A673 (cell line): Measurements from ENCODE around the gene STX7.

ENCODE experiments used
- EZH2 ChIP-seq: fragments of 200-600 bp; sonication (generic); IDR thresholded peaks from 2 replicates; pipeline ENCODE4 v1.6.1; 2017; ENCODE audit warnings: borderline replicate concordance, low read depth, mild to moderate bottlenecking, mixed read lengths, antibody characterized with exemption, low read length; ENCODE audit not compliant: poor library complexity, severe bottlenecking
- TF ChIP-seq, protein P1 (sequence below): fragments of 300-800, 200-600 bp; sonication (generic); conservative IDR thresholded peaks from 2 replicates; pipeline ENCODE4 v1.5.1; 2017; ENCODE audit warnings: low read depth, mild to moderate bottlenecking, antibody characterized with exemption, low read length, moderate library complexity, mixed read lengths

DNA sequence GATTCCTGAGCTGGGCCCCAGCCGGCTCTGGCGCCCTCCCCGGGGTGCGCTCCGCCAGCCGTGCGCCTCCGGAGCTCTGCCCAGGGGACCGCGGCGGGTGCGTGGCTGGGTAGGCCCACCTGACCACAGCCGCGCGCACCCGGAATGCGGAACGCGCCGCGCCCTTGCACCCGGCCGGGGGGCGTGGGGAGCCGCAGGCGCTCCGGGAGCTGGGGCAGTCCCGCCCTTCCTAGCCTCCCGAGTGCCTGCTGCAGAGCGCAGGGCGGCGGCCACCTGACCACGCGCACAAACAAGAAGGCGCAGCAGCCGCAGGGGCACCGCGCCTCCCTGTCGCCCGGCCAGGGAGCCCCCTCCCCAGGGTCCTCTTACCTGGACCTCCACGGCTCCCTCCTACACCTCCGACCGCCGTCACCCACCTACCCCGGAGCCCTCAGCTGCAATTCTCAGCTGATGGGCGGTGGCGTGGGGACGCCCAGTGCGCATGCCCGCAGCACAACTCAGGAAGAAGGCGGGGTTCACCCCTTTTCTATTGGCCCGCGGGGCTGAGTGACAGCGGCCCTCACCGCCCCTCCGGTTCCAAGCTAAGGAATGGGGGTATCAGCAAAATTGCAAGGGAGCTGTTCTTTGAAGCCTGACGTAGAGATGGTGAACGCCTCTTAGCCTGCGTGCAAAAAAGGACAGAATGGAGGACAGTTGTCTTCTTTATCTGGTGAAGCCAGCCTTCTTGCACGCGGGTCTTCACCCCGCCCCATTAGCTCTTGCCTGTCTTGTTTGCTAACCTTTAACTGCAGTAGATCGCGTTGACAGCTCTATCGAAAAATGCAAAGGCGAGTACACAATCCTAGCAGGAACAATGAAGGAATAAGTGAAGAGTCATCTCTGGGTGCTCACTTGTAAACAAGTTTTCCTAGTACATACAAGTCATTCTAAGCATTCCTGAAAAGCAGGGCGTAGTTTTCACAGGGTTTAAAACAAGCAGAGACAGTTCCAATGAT is at the start of gene STX7:
- TF ChIP-seq, protein P1, sequence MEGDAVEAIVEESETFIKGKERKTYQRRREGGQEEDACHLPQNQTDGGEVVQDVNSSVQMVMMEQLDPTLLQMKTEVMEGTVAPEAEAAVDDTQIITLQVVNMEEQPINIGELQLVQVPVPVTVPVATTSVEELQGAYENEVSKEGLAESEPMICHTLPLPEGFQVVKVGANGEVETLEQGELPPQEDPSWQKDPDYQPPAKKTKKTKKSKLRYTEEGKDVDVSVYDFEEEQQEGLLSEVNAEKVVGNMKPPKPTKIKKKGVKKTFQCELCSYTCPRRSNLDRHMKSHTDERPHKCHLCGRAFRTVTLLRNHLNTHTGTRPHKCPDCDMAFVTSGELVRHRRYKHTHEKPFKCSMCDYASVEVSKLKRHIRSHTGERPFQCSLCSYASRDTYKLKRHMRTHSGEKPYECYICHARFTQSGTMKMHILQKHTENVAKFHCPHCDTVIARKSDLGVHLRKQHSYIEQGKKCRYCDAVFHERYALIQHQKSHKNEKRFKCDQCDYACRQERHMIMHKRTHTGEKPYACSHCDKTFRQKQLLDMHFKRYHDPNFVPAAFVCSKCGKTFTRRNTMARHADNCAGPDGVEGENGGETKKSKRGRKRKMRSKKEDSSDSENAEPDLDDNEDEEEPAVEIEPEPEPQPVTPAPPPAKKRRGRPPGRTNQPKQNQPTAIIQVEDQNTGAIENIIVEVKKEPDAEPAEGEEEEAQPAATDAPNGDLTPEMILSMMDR, result no peak
- no peak for TF ChIP-seq EZH2
